NCI-H146 treated with DMSO at 0.1 percent for 48 hours (cell line): ENCODE measurements around the gene RAB37.

Experiments used
- DNase-seq: peaks from one replicate; lab custom pipeline; 2025; ENCODE audit not compliant: unreplicated experiment; lab: John Stamatoyannopoulos, UW

Gene RAB37

DNA sequence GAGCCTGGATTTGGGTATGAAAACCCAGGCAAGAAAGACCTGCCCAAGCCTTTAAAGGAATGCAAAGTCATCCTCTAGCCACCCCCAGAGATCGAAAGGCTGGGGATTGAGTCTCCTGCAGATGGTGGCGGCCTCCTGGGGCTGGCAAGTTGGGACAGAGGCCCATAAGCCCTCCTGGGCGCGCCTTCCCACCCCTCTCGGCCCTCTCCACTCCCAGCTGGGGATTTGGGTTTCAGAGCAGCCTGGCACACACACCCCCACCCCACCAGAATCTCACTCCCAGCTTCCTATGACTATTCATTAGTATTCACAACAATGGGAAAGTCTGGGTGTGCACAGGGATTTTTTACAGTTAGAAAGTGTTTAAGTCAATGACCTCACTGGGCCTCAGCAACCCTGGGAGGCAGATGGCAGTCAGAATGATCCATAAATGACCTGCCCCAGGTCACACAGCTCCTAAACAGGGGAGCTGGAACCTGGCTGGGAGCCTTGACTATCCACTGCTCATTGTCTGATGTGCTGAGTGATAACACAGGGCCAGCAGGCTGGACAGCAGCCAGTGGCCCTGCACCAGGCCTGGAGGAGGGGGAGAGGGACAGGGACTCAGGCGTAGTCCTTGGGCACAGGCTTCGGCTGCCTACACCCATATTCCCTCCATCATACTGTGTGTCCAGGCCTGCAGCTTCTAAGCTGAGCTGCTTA lies 23.5 kb downstream of the RAB37 start:
- no peak for DNase-seq

GRCh38 chr17:74761419-74761818 lies 24.4 kb downstream of the RAB37 start:
- DNase-seq: no peak

- DNase-seq: no peak
Measured at GRCh38 chr17:74761931-74762330, 24.9 kb downstream of the RAB37 start.

- no peak for DNase-seq
Measured at GRCh38 chr17:74763565-74764387, 26.7 kb downstream of the RAB37 start.

GRCh38 chr17:74764751-74765286 lies 27.8 kb downstream of the RAB37 start:
- no peak for DNase-seq

DNA sequence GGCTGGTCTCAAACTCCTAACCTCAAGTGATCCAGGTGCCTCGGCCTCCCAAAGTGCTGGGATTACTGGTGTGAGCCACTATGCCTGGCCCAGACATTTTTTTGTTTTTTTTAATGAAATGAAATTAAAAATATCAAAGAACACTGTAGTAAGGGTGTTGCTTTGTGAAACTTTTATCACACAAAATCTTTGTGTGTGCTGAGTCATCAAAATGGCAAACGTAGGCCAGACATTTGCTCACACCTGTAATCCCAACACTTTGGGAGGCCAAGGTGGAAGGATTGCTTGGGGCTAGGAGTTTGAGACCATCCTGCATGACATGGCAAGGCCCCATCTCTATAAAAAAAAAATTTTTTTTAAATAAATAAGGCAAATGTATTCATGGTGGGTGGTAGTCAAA lies 29.4 kb downstream of the RAB37 start:
- no peak for DNase-seq

DNA sequence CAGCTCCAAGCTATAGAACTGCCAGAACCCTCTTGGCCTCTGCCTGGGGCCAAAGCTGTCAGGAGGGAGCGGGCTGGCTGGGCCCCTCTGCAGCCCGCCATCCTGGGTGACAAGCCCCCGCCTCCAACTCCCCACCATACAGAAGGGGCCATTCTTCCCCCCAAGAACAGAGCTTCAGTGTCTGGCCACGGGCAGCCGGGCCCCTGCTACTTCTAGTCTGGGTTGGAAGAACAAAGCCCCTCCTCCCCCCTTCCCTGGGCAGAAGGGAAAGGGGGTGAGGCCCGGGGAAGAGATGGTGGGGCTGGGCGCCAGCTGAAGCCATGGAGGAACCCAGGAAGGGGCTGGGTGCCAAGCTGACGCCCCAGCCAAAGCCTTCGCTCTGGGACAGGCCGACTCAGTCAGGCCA lies 30.1 kb downstream of the RAB37 start:
- DNase-seq: no peak

DNA sequence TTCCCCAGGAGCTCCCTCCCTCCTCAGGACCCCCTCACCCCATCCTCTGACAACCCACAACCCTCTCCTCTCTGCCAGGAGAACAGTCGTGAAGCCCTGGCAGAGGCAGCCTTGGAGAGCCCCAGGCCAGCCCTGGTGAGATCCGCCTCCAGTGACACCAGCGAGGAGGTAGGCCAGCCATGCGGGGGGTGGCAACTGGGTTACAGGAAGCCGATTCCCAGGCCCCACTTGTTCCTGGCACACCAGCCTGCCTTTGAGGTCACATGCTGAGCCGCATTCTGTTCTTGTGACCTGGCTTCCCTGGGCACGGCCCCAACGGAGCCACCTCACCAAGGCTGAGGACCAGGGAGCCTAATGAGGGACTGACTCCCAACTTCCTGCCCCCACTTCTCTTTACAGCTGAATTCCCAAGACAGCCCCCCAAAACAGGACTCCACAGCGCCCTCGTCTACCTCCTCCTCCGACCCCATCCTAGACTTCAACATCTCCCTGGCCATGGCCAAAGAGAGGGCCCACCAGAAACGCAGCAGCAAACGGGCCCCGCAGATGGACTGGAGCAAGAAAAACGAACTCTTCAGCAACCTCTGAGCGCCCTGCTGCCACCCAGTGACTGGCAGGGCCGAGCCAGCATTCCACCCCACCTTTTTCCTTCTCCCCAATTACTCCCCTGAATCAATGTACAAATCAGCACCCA lies 31.2 kb downstream of the RAB37 start:
- DNase-seq: no peak

DNA sequence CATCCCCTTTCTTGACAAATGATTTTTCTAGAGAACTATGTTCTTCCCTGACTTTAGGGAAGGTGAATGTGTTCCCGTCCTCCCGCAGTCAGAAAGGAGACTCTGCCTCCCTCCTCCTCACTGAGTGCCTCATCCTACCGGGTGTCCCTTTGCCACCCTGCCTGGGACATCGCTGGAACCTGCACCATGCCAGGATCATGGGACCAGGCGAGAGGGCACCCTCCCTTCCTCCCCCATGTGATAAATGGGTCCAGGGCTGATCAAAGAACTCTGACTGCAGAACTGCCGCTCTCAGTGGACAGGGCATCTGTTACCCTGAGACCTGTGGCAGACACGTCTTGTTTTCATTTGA lies 31.7 kb downstream of the RAB37 start:
- DNase-seq: no peak

DNA sequence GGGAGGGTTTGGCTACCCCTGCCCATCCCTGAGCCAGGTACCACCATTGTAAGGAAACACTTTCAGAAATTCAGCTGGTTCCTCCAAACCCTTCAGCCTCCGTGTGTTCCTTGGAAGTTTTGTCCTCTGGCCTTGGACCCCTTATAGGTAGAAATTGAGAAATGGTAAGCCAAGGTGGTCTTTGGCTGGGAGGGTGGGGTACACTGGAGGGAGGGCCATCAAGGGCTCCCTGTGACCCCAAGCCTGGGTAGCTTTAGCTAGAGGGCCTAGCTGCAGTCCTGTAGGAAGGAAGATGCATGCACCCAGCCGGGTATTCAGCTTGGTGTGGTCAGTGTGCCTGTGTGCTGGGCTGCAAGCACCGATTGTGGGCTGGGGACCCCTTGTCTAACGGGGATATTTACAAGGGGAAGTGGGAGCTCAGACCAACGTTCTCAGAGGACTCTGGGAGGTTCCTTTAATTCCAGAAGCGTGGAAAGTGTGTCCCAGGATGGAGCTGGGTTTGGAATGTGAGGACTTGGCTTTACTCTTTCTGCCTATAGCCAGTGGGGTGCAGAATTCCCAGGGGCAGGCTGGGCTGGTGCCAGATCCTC lies 32.3 kb downstream of the RAB37 start:
- no peak for DNase-seq

- DNase-seq: no peak
Measured at GRCh38 chr17:74769856-74770497, 32.9 kb downstream of the RAB37 start.

GRCh38 chr17:74770498-74771318 lies 33.7 kb downstream of the RAB37 start:
- DNase-seq: no peak

- no peak for DNase-seq
Measured at GRCh38 chr17:74771319-74771914, 34.4 kb downstream of the RAB37 start.

- no peak for DNase-seq
Measured at GRCh38 chr17:74772053-74772452, 35.0 kb downstream of the RAB37 start.

DNA sequence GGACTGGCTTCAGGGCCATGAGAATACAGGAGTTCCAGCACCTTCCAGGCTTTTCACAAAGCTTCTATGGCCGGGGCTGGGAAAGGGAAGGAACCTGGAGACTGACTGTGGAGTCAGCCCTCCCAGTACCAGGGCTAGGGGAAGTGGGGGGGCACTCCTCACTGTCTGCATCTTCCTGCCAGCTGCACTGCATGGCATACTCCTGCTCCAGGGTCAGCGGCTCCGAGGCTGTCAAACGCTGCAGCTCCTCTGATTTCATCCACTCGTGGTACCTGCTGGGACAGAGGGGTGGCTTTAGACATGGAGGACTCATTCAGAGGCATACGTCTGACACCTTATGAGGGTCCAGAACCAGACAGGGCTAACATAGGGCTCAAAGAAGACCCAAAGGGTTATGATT lies 36.4 kb downstream of the RAB37 start:
- no peak for DNase-seq

DNA sequence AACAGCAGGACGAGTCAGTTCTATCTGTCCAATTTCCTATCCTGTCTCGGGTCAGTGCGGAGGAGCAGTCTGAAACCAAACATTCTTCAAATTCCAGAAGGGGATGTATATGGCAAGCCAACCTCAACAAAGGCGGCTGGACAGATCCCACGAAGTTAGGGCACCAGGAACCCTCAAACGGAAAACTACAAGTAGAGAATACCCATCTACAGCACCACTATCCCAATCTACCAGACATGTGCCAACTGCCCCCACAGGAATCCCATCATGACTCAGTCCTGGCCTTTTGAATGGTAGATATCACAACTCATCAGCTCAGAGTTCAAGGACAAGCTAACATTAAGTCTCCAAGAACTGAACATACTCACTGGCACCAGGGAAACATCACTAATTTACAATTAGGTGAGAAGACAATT lies 36.8 kb downstream of the RAB37 start:
- DNase-seq: no peak

GRCh38 chr17:74775409-74776043 lies 38.5 kb downstream of the RAB37 start:
- no peak for DNase-seq

DNA sequence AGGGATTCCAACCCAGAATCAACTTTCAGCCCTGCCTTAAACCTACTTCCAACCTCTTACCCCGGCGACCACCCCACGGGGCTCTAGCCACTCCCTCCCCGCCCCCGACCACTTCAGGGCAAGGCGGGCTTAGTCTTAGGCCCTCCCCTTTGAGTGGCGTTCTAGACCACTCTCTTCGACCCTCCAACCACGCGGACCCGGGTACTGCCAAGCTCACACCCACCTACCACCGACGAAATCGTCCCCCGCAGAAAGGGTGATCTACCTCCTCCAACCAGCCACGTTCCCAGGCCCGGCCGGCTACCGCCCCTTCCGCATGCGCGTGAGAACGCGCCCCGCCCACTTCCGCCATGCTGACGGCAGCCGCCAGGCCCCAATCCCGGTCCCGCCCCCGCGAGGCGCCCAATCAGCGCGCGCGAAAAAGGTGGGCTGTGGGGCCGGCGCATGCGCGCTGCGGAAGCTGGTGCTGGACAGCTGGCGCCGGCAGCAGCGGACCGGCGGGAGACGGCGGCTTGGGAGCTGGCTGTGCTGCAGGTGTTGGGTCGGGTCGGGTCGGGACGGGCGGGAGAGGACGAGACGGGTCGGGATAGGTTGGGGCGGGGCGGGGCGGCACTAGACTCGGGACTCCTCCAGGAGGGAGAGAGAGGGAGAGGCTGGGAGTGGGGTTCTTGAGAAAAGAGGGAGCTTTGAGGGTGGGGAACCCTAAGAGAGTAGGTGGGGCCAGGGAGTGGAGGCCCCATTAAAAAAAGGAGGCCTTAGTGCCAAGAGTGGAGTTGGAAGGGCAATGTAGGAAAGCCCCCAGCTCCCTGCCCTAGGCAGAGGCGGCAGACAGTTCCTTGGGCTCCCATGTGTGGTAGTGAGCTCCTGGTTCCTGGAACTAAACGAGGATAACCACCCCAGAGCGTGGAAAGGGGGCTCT lies 39.2 kb downstream of the RAB37 start, which contains the start of gene NAT9:
Gene NAT9, minus strand, starts transcription at position 302 of the 919 bp plus-strand sequence. CDS start 647 bp downstream, outside the sequence.
- DNase-seq: peak; percentile 86
